Uterus (tissue), 2 donors: ENCODE results near the gene GLOD5.

Experiments
- CTCF ChIP-seq, 4 experiments: fragments of 200-600 bp in 2 of 4; fragments of 450-650 bp in 2 of 4; sonication (generic) in 2 of 4; IDR thresholded peaks; one replicate each; pipeline ENCODE4 v1.5.1; 2016 to 2019; ENCODE audit warnings: antibody characterized with exemption in 4 of 4, mild to moderate bottlenecking in 2 of 4, moderate library complexity in 1 of 4
- POLR2A ChIP-seq, 2 donors: fragments of 450-650 bp; IDR thresholded peaks; one replicate each; pipeline ENCODE4 v1.6.1; 2016; ENCODE audit warnings: antibody characterized with exemption in 2 of 2, mild to moderate bottlenecking in 1 of 2, moderate library complexity in 1 of 2

- TF ChIP-seq CTCF (IDR thresholded peaks at IDR 0.05) (no peak), POLR2A (IDR thresholded peaks at IDR 0.05) (no peak)
These were observed 39.2 kb downstream of the GLOD5 start for GRCh38 chrX:48800574-48801279.
